ENCODE data around the gene FKBP1A.

Gene FKBP1A

DNA sequence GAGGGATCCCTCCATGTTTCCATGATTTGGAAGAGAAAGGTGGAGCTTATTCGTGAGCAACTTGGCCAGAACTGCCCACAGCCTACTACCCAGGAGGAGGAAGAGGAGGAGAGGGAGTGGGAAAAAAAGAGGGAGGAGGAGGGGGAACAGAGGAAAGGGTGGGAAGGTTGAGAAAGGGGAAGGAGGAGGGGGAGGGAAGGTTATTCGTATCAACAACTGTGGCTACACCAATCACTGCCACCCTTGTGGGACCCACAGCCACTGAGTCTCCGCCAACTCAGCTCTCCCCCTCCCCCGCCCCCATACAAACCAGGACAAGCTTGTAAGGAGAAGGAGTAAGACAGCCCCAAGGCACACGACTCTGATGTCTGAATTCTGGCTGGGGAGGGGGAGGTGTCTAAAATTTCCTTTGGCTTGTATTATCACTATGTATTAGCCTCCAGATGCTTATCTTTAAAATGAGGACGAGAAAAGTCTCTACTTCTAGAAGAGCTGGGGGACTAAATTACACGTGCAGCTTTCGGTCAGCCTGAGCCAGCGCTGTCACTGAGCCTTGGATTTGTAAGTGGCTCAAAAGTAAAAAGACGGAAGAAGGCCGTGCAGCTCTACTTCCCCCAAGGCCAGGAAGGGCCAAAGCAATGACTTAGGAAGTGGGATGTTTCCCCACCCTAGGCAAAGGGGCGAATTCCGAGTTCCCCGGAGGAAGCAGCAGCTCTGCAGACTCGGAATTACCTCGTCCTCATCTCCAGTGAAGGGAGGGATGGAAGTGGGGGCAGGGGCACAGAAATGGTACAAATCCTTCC lies 1.0 kb downstream of the FKBP1A start:
- no peak for DNase-seq (ENCODE audit: extremely low spot score)
- POLR2A ChIA-PET: interaction anchor here (1.4 to 2.1 kb wide), 3 partner anchors 9 to 65 kb away, joined by 6 to 14 read pairs (median 7); no protein-coding TSS in a partner anchor
- CTCF ChIA-PET: interaction anchor here (1.5 kb wide), 1 partner anchor 112 kb away, joined by 3 read pairs; no protein-coding TSS in a partner anchor
- no peak for TF ChIP-seq ARNT (IDR thresholded peaks at IDR 0.05)
- TF ChIP-seq HDGF (IDR thresholded peaks at IDR 0.05; ENCODE audit: borderline replicate concordance): no peak
- TF ChIP-seq ELF4 (IDR thresholded peaks at IDR 0.05): no peak
- no peak for TF ChIP-seq L3MBTL2 (conservative IDR thresholded peaks at IDR 0.05)
- TF ChIP-seq FOXM1 (IDR thresholded peaks at IDR 0.05; ENCODE audit: borderline replicate concordance): no peak
- no peak for TF ChIP-seq ZNF384 (IDR thresholded peaks at IDR 0.05)
- no peak for TF ChIP-seq LEF1 (IDR thresholded peaks at IDR 0.05; ENCODE audit: borderline replicate concordance)
- TF ChIP-seq, protein P1, sequence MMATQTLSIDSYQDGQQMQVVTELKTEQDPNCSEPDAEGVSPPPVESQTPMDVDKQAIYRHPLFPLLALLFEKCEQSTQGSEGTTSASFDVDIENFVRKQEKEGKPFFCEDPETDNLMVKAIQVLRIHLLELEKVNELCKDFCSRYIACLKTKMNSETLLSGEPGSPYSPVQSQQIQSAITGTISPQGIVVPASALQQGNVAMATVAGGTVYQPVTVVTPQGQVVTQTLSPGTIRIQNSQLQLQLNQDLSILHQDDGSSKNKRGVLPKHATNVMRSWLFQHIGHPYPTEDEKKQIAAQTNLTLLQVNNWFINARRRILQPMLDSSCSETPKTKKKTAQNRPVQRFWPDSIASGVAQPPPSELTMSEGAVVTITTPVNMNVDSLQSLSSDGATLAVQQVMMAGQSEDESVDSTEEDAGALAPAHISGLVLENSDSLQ (IDR thresholded peaks at IDR 0.05): no peak
- TF ChIP-seq SP1 (IDR thresholded peaks at IDR 0.05): no peak
- no peak for TF ChIP-seq SUZ12 (IDR thresholded peaks at IDR 0.05)
- no peak for TF ChIP-seq TARDBP (IDR thresholded peaks at IDR 0.05)
- no peak for TF ChIP-seq NFRKB (IDR thresholded peaks at IDR 0.05)
- TF ChIP-seq FOXA1 (IDR thresholded peaks at IDR 0.05): no peak
- TF ChIP-seq CTBP1 (IDR thresholded peaks at IDR 0.05; ENCODE audit: borderline replicate concordance): no peak
- TF ChIP-seq BHLHE40 (IDR thresholded peaks at IDR 0.05; ENCODE audit: borderline replicate concordance): no peak
- TF ChIP-seq FOXK2 (IDR thresholded peaks at IDR 0.05): no peak

DNA sequence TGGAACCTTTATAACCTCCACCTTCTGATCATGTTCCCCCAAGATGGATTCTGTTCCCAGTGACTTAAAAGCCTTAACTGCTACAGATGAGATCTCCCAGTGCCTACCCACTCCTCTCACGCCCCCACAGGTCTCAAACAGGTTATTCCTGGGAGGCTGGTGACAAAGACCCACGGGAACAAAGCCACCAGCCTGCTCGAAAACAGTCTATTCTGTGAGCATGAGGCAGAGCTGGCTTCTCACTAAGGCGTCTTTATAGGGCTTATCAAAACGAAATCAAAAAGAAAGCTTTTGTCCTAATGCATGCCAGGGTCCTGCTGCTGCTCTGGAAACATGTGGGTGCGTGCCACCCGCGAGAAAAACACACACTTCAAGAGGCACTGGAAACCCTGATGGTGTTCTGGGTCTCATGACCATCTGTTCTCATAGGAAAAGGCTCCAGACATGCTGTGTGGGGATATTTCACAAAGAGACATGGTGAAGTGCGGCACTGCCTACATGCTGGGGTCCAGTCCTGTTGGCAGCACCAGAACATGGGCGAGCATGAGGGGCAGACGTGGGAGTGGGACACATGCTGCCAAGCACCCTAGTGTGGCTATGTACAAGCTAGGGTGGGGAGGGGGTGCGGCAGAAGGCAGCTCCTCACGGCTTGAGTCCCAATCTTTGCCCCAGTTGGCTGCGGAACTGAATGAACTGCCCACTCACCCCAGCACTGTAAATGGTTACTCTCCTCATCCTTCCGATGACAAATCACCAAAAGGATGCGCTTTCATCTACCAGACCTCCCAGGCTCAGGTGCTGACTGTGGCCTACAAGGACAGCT lies 2.1 kb downstream of the FKBP1A start:
- ChIA-PET CTCF (interaction anchor here (1.5 kb wide), 1 partner anchor 113 kb away, joined by 3 read pairs; no protein-coding TSS in a partner anchor), POLR2A (interaction anchor here (2.1 kb wide), 1 partner anchor 8 kb away, joined by 14 read pairs; no protein-coding TSS in a partner anchor)
- TF ChIP-seq ARNT (IDR thresholded peaks at IDR 0.05) (no peak), HDGF (IDR thresholded peaks at IDR 0.05; ENCODE audit: borderline replicate concordance) (no peak), FOXM1 (IDR thresholded peaks at IDR 0.05; ENCODE audit: borderline replicate concordance) (no peak), FOXK2 (IDR thresholded peaks at IDR 0.05) (no peak), TARDBP (IDR thresholded peaks at IDR 0.05) (no peak), SUZ12 (IDR thresholded peaks at IDR 0.05) (no peak), CTBP1 (IDR thresholded peaks at IDR 0.05; ENCODE audit: borderline replicate concordance) (no peak), ZNF384 (IDR thresholded peaks at IDR 0.05) (no peak), SP1 (IDR thresholded peaks at IDR 0.05) (no peak), L3MBTL2 (conservative IDR thresholded peaks at IDR 0.05) (no peak), BHLHE40 (IDR thresholded peaks at IDR 0.05; ENCODE audit: borderline replicate concordance) (no peak), LEF1 (IDR thresholded peaks at IDR 0.05; ENCODE audit: borderline replicate concordance) (no peak), FOXA1 (IDR thresholded peaks at IDR 0.05) (no peak), ELF4 (IDR thresholded peaks at IDR 0.05) (no peak), NFRKB (IDR thresholded peaks at IDR 0.05) (no peak)
- TF ChIP-seq, protein P1 (IDR thresholded peaks at IDR 0.05): no peak
- DNase-seq (ENCODE audit: extremely low spot score): no peak

DNA sequence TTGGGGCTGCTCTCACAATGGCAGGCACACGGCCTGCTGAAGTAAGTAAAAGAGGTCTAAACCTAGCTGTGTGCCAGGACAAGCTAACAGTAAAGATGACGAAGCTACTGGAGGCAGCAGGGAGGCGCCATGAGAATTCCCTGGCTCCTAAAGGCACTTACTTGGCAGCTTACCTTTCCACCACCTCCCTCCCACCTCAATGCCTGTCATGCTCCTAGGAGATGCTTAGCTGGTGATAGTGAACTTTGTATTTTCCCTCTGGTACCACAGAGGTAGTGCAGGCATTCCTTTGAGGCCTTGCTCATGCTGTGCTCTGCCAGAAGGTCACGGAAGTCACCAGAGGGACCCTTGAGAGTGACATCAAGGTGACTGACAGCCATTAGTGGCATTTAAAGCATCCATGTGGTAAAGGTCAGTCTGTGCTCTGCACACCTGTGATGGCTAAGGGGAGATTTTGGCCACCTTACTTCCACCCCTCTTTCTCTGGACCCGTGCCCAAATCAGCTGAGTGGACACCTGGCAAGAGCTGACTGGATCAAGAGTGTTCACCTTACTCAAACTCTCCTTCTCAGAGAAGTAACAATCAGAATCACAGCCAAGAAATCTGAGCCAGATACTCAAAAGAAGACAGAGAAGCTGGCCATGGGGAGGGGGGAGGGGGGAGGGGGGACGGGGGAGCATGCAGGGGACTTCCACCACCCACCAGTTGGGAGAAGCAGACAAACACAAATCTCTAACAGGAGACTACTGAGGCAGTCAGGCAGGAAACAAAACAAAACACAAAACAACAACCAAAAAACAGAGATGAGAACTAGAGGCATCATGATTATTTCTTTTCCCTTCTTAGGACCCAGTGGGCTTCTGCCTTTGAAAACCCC lies 2.9 kb downstream of the FKBP1A start:
- no peak for DNase-seq (ENCODE audit: extremely low spot score)
- ChIA-PET POLR2A (no interaction called here), CTCF (no interaction called here)
- TF ChIP-seq HDGF (IDR thresholded peaks at IDR 0.05; ENCODE audit: borderline replicate concordance): no peak
- TF ChIP-seq LEF1 (IDR thresholded peaks at IDR 0.05; ENCODE audit: borderline replicate concordance): no peak
- TF ChIP-seq SUZ12 (IDR thresholded peaks at IDR 0.05): no peak
- no peak for TF ChIP-seq SP1 (IDR thresholded peaks at IDR 0.05)
- TF ChIP-seq BHLHE40 (IDR thresholded peaks at IDR 0.05; ENCODE audit: borderline replicate concordance): no peak
- TF ChIP-seq FOXK2 (IDR thresholded peaks at IDR 0.05): no peak
- TF ChIP-seq TARDBP (IDR thresholded peaks at IDR 0.05): no peak
- no peak for TF ChIP-seq CTBP1 (IDR thresholded peaks at IDR 0.05; ENCODE audit: borderline replicate concordance)
- no peak for TF ChIP-seq FOXM1 (IDR thresholded peaks at IDR 0.05; ENCODE audit: borderline replicate concordance)

DNA sequence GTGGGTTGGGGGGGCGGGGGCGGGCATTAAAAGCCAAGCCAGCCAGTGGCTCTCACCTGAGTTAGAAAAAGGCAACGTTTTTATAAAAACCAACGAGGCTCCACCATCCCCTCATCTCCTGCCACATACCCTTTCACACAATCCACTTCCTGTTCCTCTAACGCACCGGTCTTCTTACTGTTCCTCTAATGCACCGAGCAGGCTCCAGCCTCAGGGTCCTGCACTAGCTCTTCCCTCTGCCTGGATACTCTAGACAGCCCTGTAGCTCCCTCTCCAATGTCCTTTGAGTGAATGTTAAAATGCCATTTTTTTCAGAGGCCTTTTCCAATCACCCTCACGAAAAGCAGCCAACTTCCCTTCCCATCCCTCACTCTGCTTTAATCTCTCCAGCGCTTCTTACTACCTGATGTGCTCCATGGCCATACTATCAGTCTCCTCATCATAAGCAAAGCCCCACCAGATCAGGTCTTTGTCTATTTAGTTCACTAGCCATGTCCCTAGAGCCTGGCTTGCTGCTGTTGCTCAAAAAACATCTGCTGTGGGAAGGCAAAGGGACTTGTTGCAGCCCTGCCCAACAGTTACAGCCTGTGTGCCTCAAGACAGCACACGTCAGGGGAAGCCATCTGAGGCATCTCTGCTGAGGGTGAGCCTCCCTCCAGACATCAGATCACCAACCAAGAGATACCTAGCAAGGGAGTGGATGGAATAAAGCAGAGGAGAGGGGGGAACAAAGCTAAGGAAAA lies 3.9 kb downstream of the FKBP1A start:
- no peak for DNase-seq (ENCODE audit: extremely low spot score)
- TF ChIP-seq HDGF (IDR thresholded peaks at IDR 0.05; ENCODE audit: borderline replicate concordance) (no peak), SP1 (IDR thresholded peaks at IDR 0.05) (no peak), L3MBTL2 (conservative IDR thresholded peaks at IDR 0.05) (no peak), NFRKB (IDR thresholded peaks at IDR 0.05) (no peak), FOXK2 (IDR thresholded peaks at IDR 0.05) (no peak), CTBP1 (IDR thresholded peaks at IDR 0.05; ENCODE audit: borderline replicate concordance) (no peak), FOXA1 (IDR thresholded peaks at IDR 0.05) (no peak), SUZ12 (IDR thresholded peaks at IDR 0.05) (no peak), TARDBP (IDR thresholded peaks at IDR 0.05) (no peak), LEF1 (IDR thresholded peaks at IDR 0.05; ENCODE audit: borderline replicate concordance) (no peak), BHLHE40 (IDR thresholded peaks at IDR 0.05; ENCODE audit: borderline replicate concordance) (no peak), ARNT (IDR thresholded peaks at IDR 0.05) (no peak), ELF4 (IDR thresholded peaks at IDR 0.05) (no peak), FOXM1 (IDR thresholded peaks at IDR 0.05; ENCODE audit: borderline replicate concordance) (no peak), ZNF384 (IDR thresholded peaks at IDR 0.05) (no peak)
- TF ChIP-seq, protein P1 (IDR thresholded peaks at IDR 0.05): no peak
- CTCF ChIA-PET: interaction anchor here (0.6 kb wide), 1 partner anchor 778 kb away, joined by 4 read pairs; no protein-coding TSS in a partner anchor
- POLR2A ChIA-PET: no interaction called here
